ENCODE results near the gene RIPK1. TPM values are rescaled to one million over a fixed set of nuclear protein-coding genes. Genes with fewer than 3 reads are reported as not detected.

Gene RIPK1
- total RNA-seq, 1 donor from 2014 or later = 12.2 TPM

GRCh38 chr6:3139090-3139903, 71.0 kb downstream of the RIPK1 start:
- no peak for TF ChIP-seq CTCF (conservative IDR thresholded peaks at IDR 0.05)
- DNase-seq (ENCODE audit: low read depth, low spot score) = no peak
- no peaks in the 10 kb centered on the region for H3K27me3 Mint-ChIP-seq (ENCODE audit: low read depth)
- no peak overlapping the region for H3K4me3 Mint-ChIP-seq
- no peaks in the 10 kb centered on the region for H3K4me1 Mint-ChIP-seq
- H3K9me3 Mint-ChIP-seq = no peaks in the 10 kb centered on the region
- H3K36me3 Mint-ChIP-seq (ENCODE audit: low read depth) = peaks cover 25% of the 10 kb centered on the region
- H3K27ac Mint-ChIP-seq (ENCODE audit: unreplicated experiment) = peak overlapping the region; percentile 85

GRCh38 chr6:3140201-3140600, 71.9 kb downstream of the RIPK1 start:
- peaks cover 4% of the 10 kb centered on the region for H3K4me1 Mint-ChIP-seq
- H3K27me3 Mint-ChIP-seq (ENCODE audit: low read depth) = no peaks in the 10 kb centered on the region
- no peak for DNase-seq (ENCODE audit: low read depth, low spot score)
- no peak overlapping the region for H3K4me3 Mint-ChIP-seq
- peaks cover 29% of the 10 kb centered on the region for H3K36me3 Mint-ChIP-seq (ENCODE audit: low read depth)
- H3K9me3 Mint-ChIP-seq = no peaks in the 10 kb centered on the region
- TF ChIP-seq CTCF (conservative IDR thresholded peaks at IDR 0.05) = no peak
- H3K27ac Mint-ChIP-seq (ENCODE audit: unreplicated experiment) = no peak overlapping the region

GRCh38 chr6:3142536-3142935, 74.2 kb downstream of the RIPK1 start:
- DNase-seq (ENCODE audit: low read depth, low spot score) = no peak

GRCh38 chr6:3143158-3143557, 74.9 kb downstream of the RIPK1 start:
- Mint-ChIP-seq H3K9me3 (no peaks in the 10 kb centered on the region), H3K36me3 (ENCODE audit: low read depth) (peaks cover 25% of the 10 kb centered on the region), H3K27ac (ENCODE audit: unreplicated experiment) (peak overlapping the region; percentile 75)

More at GRCh38 chr6:3142536-3142935, 74.2 kb downstream of the RIPK1 start:
- Mint-ChIP-seq H3K27ac (ENCODE audit: unreplicated experiment) (no peak overlapping the region), H3K27me3 (ENCODE audit: low read depth) (no peaks in the 10 kb centered on the region), H3K36me3 (ENCODE audit: low read depth) (peaks cover 26% of the 10 kb centered on the region), H3K4me1 (peaks cover 4% of the 10 kb centered on the region), H3K9me3 (no peaks in the 10 kb centered on the region), H3K4me3 (no peak overlapping the region)
- no peak for TF ChIP-seq CTCF (conservative IDR thresholded peaks at IDR 0.05)

GRCh38 chr6:3144571-3144970, 76.3 kb downstream of the RIPK1 start:
- H3K4me3 Mint-ChIP-seq = no peak overlapping the region
- no peaks in the 10 kb centered on the region for H3K27me3 Mint-ChIP-seq (ENCODE audit: low read depth)
- no peak for DNase-seq (ENCODE audit: low read depth, low spot score)
- H3K4me1 Mint-ChIP-seq = peaks cover 4% of the 10 kb centered on the region
- no peak overlapping the region for H3K27ac Mint-ChIP-seq (ENCODE audit: unreplicated experiment)
- TF ChIP-seq CTCF (conservative IDR thresholded peaks at IDR 0.05) = no peak
- peaks cover 25% of the 10 kb centered on the region for H3K36me3 Mint-ChIP-seq (ENCODE audit: low read depth)
- no peaks in the 10 kb centered on the region for H3K9me3 Mint-ChIP-seq

More at GRCh38 chr6:3143158-3143557, 74.9 kb downstream of the RIPK1 start:
- H3K4me1 Mint-ChIP-seq = peaks cover 4% of the 10 kb centered on the region
- DNase-seq (ENCODE audit: low read depth, low spot score) = no peak
- no peak for TF ChIP-seq CTCF (conservative IDR thresholded peaks at IDR 0.05)
- no peak overlapping the region for H3K4me3 Mint-ChIP-seq
- no peaks in the 10 kb centered on the region for H3K27me3 Mint-ChIP-seq (ENCODE audit: low read depth)
